Inferior parietal cortex (tissue), 1 donor: Measurements from ENCODE around the gene MRPS10.
A peak's percentile ranks its signal among the peaks of the same experiment; 100 is the strongest.
"Not testable (repeated sequence)": the region's sequence is repeated elsewhere in the genome, so short reads cannot be mapped to it uniquely, and the experiment has no call there.

ENCODE experiments used
- DNase-seq: peaks from one replicate; pipeline ENCODE4 v3.0.0-alpha.2; 2016; ENCODE audit errors: extremely low spot score

MRPS10 gene

DNA sequence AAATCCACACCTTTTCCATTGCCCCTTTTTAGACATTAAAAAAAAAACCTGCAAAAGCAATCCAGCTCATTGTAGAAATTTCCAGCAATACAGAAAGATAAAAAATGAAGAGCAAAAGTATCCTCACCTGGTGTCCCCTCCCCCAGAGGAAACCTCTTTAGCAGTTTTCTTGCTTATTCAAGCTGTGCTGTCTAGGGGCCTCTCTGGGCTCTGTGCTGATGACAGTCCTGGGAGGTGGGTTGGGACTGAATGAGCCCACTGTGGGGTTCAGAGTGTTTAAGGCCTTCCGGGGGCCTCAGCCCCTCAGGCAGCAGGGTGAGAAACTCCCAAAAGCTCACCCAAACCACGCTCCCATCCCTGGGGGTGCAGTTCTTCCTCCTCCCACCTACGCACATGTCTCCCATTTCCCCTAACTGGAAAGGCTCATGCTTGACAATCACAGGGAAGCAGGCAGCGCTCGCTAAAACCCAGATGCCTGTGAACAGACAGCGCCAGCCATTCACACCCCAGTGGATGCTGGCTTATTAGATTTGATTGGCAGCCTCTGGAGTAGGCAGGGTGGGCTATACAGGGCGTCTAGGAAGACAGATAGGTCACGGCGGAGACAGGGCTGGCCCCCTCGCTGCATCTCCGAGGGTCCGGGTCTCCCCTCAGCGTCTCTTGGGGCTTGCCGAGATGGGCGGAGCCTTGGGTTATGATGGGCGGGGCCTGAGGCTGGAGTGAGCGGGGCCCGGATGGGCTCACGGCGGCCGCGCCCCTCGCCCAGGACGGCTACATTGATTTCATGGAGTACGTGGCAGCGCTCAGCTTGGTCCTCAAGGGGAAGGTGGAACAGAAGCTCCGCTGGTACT, 39.9 kb downstream of the MRPS10 start:
- DNase-seq: no peak

- no peak for DNase-seq
Observed at GRCh38 chr6:42176981-42177380, 40.7 kb downstream of the MRPS10 start.

DNA sequence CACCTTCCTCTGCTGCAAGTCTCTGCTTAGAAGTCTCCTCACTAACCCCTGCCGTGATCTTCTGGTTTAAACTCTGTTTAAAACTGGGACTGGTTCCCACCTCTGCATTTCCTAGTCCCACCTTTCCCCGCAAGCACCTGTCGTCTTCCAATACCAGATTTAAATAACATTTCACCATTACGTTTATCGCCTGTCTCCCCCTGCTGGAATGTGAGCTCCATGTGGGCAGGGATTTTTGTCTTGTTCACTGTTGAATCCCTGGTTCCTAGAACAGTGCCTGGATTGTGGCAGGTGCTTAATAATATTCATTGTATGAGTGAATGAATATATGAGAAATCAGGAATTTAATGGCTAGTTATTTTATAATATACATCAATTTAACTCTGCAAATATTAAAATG, 41.8 kb downstream of the MRPS10 start:
- no peak for DNase-seq

DNA sequence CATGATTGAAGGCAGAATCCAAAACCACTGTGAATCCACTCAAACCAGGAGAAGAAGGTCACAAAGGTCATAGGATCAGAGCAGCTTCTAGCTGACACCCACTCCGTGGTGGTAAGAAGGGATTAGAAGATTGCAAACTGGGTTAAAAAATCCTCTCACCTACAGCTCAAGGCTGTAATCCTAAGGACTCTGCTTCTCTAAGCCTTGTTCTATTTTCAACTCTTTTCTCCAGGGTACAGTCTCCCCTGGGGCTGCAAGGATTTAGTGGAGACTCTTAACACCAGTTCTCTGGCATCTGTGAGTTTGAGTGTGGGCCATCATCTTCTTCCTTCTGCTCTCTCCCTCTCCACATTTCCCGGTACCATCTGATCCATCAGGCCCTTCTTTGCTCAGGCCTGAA, 44.6 kb downstream of the MRPS10 start, which contains the start of gene GUCA1A:
Gene GUCA1A, plus strand, starts transcription at position 264 of the 400 bp plus-strand sequence. CDS start 250 bp downstream, outside the sequence.
- no peak for DNase-seq

- no peak for DNase-seq
Observed at GRCh38 chr6:42171813-42172581, 45.7 kb downstream of the MRPS10 start.

GRCh38 chr6:42169780-42170179, 47.9 kb downstream of the MRPS10 start:
- DNase-seq: not testable (repeated sequence)

DNA sequence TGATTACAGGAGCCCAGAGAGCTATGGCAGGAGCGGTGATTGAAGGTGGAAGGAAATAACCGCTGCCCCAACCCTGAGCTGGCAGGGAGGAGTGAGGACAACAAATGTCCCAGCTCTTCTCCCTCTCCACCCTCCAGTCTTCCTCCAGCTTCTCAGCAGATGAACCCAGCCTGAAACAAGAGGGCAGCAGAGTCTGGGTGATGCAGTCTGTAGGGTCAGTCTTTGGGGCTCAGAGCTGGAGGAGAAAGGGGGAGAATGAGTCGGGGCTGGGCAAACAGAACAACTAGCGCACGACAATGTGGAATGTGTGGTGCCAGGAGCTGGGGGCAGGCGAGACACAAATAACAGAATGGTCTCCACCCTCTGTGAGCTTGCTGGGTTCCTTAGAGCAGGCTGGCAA, 49.0 kb downstream of the MRPS10 start:
- DNase-seq: no peak

DNA sequence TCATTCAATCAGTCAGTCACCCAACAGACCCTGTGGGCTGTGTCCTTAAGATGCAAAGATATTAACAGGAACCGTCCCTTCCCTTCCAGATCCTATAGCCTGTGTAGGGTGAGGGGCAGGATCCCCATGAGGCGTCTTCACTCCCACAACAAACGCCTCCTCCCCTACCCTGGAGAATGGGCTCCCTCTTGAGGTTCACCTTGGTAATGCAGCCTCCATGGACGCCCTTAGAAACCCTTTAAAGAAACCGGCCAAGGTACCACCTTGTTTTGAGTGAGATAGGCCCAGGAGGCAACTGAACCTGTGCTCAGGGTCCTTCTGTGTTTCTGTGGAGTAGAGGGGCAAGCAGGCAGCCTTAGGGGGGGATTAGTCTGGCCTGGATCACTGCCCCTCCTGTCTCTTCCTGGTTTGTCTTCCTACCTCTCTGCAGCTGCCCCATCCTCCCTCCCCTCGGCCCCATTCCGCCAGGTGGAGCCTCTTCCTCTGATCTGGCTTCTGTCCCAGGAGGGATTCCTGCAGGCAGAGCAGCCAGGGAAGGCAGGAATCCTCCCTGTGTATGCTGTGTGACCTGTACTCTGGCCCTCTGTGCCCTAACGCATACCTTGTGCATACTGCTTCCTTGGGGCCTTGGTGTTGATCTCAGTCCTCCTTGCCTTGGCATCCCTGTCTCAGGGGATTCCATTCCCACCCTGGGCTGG, 51.1 kb downstream of the MRPS10 start:
- DNase-seq: peak; percentile 78

DNA sequence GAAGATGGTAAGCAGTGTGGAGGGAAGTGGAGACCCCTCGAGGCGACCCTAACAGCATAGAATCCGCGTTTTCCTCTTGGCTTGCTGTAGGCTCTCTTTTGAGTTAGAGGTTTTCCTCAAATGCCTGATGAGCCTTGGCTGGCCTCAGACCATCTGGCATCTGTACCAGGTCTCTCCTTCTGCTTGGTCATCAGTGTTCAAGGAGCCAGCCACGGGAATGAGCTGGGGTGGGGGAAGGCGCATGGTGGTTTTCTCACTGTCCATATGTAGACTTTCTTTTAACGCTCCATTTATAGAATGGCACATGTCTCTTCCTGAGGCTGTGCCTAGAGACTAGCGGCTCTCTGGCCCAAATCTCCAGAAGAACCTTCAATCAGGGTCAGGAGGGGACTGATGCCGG, 52.6 kb downstream of the MRPS10 start:
- no peak for DNase-seq

GRCh38 chr6:42163981-42164380, 53.7 kb downstream of the MRPS10 start:
- DNase-seq: no peak

DNA sequence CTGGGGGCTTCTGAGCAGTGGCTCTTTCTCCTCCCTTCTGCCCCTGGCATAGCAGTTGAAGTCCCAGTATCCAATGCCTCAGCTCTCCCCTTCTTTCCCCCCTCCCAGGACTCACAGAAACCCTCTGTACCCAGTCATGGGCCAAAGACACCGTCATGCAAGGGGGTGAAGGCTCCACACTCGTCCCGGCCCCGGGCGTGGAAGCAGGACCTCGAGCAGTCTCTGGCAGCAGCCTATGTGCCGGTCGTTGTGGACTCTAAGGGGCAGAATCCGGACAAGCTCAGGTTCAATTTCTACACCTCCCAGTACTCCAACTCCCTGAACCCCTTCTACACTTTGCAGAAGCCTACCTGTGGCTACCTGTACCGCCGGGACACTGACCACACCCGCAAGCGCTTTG, 54.8 kb downstream of the MRPS10 start:
- no peak for DNase-seq

- no peak for DNase-seq
Observed at GRCh38 chr6:42162384-42162783, 55.3 kb downstream of the MRPS10 start.

GRCh38 chr6:42159431-42160024, 58.1 kb downstream of the MRPS10 start:
- DNase-seq: no peak

DNA sequence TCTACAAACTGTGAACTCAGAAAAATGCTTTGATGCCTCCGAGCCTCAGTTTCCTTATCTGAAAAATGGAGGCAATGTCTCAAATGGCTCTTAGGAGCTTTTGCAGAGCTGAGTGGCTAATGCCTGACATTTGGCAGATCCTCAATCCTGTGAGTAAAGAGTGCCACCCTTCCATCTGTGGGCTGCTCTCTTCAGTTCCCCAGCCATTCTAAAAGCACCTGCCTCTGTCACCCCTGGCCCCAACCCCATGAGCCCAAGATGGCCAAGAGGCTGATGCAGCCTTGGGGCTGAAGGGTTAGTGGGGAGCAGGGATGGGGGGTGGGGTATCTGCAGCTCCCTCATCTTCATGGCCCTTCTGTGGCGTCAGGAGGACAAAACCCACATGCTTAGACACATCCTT, 59.0 kb downstream of the MRPS10 start:
- DNase-seq: no peak

GRCh38 chr6:42158011-42158410, 59.6 kb downstream of the MRPS10 start:
- DNase-seq: no peak
